ENCODE results near the gene KHK. TPM values are rescaled to one million over a fixed set of nuclear protein-coding genes. Genes with fewer than 3 reads are reported as not detected.

The KHK gene
- total and polyA plus RNA-seq, 8 donors, result 5.1 to 16.2 (median 7.4) TPM

DNA sequence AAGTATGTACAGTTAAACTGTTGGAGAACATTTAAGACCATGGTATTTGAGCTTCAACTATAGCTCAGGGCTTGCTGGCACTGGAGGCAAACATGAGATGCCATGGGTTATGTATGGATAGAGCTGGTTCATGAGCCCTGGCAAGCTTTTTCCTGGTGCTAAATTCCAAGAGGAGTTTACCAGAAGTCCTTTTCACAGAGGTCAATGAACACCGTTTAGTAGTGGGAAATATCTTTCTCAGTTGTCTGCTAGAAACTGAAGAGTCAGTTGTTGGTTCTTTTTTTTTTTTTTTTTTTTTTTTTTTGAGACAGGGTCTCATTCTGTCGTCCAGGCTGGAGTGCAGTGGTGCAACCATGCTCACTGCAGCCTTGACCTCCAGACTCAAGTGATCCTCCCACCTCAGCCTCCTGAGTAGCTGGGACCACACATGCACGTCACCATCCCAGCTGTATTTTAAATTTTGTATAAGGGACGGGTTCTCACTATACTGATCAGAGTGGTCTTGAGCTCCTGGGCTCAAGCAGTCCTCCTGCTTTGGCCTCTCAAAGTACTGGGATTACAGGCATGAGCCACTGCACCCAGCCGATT lies 1.3 kb downstream of the KHK start:
- H3K4me1 ChIP-seq, result peaks cover 0 to 10% (median 0%) of the 10 kb centered on the region in 3 donors
- H3K27me3 ChIP-seq, result no peaks in the 10 kb centered on the region
- H3K27ac ChIP-seq, result no peak overlapping the region
- TF ChIP-seq, protein P1, sequence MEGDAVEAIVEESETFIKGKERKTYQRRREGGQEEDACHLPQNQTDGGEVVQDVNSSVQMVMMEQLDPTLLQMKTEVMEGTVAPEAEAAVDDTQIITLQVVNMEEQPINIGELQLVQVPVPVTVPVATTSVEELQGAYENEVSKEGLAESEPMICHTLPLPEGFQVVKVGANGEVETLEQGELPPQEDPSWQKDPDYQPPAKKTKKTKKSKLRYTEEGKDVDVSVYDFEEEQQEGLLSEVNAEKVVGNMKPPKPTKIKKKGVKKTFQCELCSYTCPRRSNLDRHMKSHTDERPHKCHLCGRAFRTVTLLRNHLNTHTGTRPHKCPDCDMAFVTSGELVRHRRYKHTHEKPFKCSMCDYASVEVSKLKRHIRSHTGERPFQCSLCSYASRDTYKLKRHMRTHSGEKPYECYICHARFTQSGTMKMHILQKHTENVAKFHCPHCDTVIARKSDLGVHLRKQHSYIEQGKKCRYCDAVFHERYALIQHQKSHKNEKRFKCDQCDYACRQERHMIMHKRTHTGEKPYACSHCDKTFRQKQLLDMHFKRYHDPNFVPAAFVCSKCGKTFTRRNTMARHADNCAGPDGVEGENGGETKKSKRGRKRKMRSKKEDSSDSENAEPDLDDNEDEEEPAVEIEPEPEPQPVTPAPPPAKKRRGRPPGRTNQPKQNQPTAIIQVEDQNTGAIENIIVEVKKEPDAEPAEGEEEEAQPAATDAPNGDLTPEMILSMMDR (IDR thresholded peaks at IDR 0.05), result no peak
- H3K36me3 ChIP-seq, result no peaks in the 10 kb centered on the region
- H3K4me3 ChIP-seq, result no peak overlapping the region
- FAIRE-seq, result no peak
- no peak for ATAC-seq
- no peaks in the 10 kb centered on the region for H3K9me3 ChIP-seq
- WGBS, 2 donors, result 74 to 85% methylated on average over 5 of the region's 5 CpGs
- peak in 1 of 6 donors; percentile 6 for DNase-seq
- intact Hi-C loops (cut with DNase I), result loop anchor here in 1 of 3 donors (10.0 kb wide), 1 partner anchor 123 kb away; no protein-coding TSS in a partner anchor

DNA sequence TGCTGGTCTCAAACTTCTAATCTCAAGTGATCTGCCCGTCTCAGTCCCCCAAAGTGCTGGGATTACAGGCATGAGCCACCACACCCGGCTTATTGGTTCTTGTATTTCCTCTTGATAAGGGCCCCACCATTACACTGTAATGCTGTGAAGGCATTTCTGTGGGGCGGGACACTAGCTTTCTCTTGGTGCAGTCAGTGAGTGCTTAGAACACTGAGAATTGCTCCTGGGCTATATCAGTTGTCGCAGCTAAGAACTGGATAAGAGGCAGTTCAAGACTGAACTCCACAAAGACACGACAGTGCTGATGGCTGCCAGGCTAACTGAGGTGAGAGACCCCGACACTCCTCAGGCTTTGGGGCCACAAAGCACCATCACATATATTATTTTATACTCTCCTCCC lies 2.1 kb downstream of the KHK start:
- WGBS, 2 donors, result 89 to 93% methylated on average over 6 of the region's 6 CpGs
- no peak for FAIRE-seq
- intact Hi-C loops (cut with DNase I), result loop anchor here in 1 of 3 donors (10.0 kb wide), 1 partner anchor 124 kb away; no protein-coding TSS in a partner anchor

DNA sequence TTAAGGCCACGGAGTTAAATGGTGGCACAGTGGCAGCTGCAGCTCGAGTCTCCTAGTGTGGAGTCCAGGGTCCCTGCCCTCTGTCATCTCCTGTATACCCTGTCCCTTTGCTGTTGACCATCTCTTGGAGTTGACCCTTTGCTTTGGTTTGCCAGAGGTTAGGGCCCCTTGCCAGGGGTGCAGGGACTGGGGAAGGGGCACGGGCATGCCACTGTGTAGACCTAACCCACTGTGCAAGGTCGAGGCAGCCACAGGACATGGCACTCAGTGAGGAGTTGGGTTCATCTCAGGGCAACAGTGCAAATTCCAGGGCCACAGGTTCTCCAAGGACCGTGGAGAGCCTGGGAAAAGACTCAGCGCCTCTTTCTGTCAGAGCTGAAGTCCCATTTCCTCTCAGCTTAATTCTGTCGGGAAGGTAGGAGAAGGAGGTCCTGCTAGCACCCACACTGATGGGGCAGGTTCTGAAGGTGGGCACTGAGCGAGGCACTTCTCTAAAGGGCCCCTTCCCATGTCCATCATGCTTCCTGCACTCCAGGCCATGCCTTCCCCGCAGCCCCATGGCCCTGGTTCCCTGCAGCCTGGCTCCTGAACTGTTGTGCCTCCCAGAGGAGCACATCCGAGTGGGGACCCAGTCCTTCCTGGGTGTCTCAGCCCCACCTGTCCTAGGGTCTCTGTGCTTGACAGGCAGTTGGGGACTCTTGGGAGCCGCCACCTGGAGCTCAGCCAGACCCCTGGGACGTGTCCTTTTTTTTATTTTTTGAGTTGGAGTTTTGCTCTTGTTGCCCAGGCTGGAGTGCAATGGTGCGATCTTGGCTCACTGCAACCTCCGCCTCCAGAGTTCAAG lies 2.8 kb downstream of the KHK start:
- TF ChIP-seq, protein P1 (IDR thresholded peaks at IDR 0.05), result no peak
- intact Hi-C loops (cut with DNase I), result loop anchor here in 1 of 3 donors (10.0 kb wide), 1 partner anchor 125 kb away; no protein-coding TSS in a partner anchor
- no peak for FAIRE-seq
- Histone ChIP-seq H3K36me3 (no peaks in the 10 kb centered on the region), H3K27ac (no peak overlapping the region), H3K27me3 (no peaks in the 10 kb centered on the region), H3K9me3 (no peaks in the 10 kb centered on the region), H3K4me1 (peaks cover 0 to 10% (median 0%) of the 10 kb centered on the region in 3 donors), H3K4me3 (no peak overlapping the region)
- peak in 2 of 6 donors; percentile 4 to 42 for DNase-seq
- no peak for ATAC-seq
- WGBS, 2 donors, result 85 to 92% methylated on average over 14 of the region's 14 CpGs

More for the DNA sequence above, 2.1 kb downstream of the KHK start:
- TF ChIP-seq, protein P1 (IDR thresholded peaks at IDR 0.05), result no peak
- H3K4me1 ChIP-seq, result peaks cover 0 to 10% (median 0%) of the 10 kb centered on the region in 3 donors
- DNase-seq (peak in 1 of 6 donors; percentile 2), ATAC-seq (no peak)
- H3K27ac ChIP-seq, result no peak overlapping the region
- no peaks in the 10 kb centered on the region for H3K27me3 ChIP-seq
- no peak overlapping the region for H3K4me3 ChIP-seq
- no peaks in the 10 kb centered on the region for H3K9me3 ChIP-seq
- H3K36me3 ChIP-seq, result no peaks in the 10 kb centered on the region

DNA sequence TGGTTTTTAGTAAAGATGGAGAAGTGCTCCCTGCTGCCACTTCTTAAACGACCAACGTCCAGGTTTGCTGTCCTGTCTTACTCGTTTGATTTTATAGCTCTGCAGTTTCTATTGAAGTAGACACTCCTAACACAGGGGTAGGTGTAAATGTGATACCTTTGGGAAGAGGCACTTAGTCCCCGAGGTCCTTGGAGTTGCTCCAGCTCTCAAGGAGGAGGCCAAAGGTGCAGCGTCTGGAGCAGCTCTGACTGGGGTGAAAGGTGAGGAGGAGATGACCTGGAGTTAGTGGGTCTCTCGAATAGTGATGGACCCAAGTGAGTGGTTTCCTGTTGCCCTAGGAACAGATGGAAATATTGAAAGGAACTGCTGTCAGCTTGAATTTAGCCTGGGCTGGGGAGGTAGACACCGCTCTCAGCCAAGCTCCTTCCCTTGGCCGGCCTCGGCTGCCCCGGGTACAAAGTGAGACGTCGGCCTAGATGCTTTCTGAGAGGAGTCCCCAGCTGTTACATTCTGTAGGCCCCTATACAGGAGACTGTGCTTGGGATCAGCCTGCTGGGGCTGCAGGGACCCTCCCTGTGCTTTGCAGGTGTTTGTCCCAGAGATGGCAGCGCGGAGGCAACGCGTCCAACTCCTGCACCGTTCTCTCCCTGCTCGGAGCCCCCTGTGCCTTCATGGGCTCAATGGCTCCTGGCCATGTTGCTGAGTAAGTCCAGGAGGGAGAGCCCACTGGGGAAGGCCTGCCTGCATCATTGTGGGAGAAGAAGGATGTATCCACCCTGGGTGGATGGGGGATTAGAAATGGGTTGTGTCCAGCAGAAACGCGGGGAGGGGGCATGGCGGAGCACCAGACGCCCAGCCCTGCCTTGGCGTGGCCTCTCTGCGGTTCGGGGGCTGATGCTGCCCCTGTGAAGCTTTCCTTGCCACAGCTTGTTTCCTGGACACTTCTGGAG lies 5.4 kb downstream of the KHK start:
- Histone ChIP-seq H3K27me3 (no peaks in the 10 kb centered on the region), H3K4me3 (no peak overlapping the region), H3K27ac (no peak overlapping the region), H3K4me1 (peaks cover 0 to 15% (median 8%) of the 10 kb centered on the region in 3 donors), H3K36me3 (no peaks in the 10 kb centered on the region), H3K9me3 (no peaks in the 10 kb centered on the region)
- intact Hi-C loops (cut with DNase I), result loop anchor here in 1 of 3 donors (10.0 kb wide), 1 partner anchor 103 kb away; no protein-coding TSS in a partner anchor
- DNase-seq (peak in 1 of 6 donors; percentile 55), FAIRE-seq (no peak), ATAC-seq (no peak)
- TF ChIP-seq, protein P1 (IDR thresholded peaks at IDR 0.05), result no peak
- WGBS, 2 donors, result 80 to 88% methylated on average over 25 of the region's 25 CpGs

Measured in pancreas (tissue), 10 donors.